ENCODE measurements around the gene DR1. TPM values are rescaled to one million over a fixed set of nuclear protein-coding genes. Genes with fewer than 3 reads are reported as not detected.
"Not testable (repeated sequence)": the region's sequence is repeated elsewhere in the genome, so short reads cannot be mapped to it uniquely, and the experiment has no call there.

DR1 gene
- total RNA-seq, 1 donor from 2014 or later = 97.3 TPM

DNA sequence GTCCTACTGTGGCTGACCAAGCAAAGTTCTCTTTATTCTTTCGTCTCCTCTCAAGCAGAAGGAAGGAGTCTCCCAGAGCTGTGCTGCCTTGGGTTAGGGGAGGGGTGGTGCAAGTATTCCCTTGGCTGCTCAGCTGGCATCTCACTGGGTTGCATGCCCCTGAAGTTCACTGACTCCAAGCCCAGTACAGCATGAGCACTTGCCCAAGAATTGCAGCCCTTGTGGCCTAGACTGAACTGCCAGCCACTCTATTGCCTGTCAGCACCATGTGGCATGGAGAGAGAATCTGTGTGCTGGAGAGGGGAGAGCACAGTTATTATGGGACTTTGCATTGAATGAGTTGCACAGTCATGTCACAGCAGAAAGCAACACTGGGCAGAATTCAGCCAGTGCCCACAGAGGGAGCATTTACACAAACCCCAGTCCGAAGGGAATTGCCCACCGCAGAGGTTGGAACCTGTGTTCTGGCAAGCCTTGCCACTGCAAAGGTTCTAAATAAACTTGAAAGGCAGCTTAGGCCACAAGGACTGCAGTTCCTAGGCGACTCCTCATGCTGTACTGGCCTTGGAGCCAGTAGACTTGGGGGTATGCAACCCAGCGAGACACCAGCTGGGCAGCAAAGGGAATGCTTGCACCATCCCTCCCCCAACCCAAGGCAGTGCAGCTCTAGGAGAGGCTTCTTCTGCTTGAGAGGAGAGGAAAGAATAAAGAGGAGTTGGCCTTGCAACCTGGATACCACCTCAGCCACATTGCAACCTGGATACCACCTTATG is 28.8 kb downstream of the DR1 start:
- peak; percentile 39 for DNase-seq (ENCODE audit: low read depth)

DNA sequence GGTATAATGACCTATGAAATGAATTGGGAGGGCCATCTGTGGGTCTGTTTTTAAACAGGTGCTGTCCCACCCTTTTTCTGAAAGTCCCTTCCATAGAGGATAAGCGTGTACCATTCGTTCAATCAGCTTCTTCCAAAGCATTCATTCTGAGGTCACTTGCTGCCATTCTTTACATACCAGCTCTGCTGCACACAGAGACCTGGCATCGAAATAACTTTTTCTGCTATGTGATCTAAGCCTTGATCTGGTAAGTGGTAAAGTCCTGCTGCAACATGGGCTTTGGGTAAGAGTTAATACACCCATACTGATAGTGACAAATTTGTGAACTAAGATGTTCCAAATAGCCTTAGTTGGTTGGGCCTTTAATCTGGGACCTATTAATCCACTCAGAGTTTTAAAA is 38.9 kb downstream of the DR1 start:
- no peak for DNase-seq (ENCODE audit: low read depth)

DNA sequence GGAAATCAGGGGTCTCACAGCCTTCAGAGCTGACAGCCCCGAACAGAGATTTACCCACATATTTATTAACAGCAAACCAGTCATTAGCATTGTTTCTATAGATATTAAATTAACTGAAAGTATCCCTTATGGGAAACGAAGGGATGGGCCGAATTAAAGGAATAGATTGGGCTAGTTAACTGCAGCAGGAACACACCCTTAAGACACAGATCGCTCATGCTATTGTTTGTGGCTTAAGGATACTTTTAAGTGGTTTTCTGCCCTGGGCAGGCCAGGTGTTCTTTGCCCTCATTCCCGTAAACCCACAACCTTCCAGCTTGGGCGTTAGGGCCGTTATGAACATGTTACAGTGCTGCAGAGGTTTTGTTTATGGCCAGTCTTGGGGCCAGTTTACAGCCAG is 40.6 kb downstream of the DR1 start:
- not testable (repeated sequence) for DNase-seq (ENCODE audit: low read depth)

DNA sequence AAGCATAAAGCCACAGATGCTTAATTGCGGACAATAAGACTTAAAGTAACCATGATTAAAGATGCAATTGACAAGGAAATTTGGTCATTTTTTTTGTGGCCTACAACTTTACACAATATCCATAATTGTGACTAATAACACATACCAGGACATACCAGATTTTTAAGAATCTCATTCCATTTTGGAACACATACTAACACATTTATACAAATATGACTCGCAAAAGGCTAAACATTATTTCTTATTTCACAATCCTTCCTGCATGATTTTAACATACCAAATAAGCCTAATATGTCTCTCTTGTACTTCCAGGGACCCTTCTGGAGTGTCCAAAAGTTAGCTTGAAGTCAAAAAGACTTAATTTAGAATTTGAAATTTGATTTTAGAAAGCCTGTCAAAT is 48.8 kb downstream of the DR1 start:
- no peak for DNase-seq (ENCODE audit: low read depth)

DNA sequence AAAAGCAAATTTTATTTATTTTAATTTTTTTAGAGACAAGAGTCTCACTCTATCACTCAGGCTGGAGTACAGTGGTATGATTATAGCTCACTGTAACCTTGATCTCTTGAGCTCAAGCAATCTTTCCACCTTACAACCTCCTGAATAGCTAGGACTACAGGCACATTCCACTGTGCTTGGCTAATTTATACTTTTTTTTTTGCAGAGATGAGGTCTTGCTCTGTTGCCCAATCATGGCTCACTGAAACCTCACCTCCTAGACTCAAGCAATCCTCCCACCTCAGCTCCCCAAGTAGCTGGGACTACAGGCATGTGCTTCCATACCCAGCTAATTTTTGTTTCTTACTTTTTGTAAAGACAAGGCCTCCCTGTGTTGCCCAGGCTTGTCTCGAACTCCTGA is 49.5 kb downstream of the DR1 start:
- DNase-seq (ENCODE audit: low read depth) = no peak

DNA sequence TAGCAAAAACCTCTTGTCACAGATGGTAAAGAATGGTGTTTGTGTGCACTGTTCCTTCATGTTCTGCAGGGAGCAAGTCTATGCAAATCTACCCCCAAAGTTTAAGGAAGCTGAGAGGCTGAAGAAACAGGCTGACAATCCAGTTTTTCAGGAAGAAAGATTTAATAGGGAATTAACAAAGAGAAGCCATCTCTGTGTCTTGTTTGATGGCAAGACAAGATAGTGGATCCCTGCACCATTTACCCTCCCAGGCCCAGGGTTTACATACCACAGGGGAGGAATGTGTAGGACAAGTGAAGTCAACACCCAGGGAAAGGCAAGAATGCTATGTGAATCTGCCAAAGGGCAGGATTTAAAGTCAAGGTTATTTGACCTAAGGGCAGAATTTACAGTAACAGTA is 54.1 kb downstream of the DR1 start:
- no peak for DNase-seq (ENCODE audit: low read depth)

DNA sequence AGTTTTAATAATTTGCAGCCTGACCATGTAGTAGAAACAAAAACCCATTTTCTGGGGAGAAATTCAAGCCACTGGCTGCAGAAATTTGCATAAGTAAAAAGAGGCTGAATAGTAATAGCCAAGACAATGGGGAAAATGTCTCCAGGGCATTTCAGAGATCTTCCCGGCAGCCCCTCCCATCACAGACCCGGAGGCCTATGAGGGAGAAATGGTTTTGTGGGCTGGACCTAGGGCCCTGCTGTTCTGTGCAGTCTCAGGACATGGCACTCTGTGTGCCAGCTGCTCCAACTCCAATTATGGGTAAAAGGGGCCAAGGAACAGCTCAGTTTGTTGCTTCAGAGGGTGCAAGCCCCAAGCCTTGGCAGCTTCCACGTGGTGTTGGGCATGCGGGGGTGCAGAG is 62.5 kb downstream of the DR1 start:
- no peak for DNase-seq (ENCODE audit: low read depth)

DNA sequence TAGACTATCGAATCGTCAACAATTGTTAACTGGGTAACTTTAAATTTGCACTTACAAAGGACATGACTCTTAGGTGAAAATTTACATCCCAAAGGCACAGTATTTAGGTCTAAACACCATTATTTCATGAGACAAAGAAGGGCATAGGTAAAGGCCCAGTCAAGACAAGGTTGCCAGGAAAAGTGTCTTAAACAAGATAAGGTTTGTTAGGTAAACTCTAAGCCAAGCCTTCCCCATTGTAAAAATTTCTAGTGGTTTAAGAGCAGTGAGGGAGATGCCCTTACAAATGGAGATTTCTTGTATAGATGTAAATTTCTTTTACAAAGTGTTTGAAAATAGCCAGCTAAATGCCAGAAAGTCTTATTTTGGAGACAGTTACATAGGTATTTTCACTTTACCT is 65.3 kb downstream of the DR1 start:
- DNase-seq (ENCODE audit: low read depth) = no peak

DNA sequence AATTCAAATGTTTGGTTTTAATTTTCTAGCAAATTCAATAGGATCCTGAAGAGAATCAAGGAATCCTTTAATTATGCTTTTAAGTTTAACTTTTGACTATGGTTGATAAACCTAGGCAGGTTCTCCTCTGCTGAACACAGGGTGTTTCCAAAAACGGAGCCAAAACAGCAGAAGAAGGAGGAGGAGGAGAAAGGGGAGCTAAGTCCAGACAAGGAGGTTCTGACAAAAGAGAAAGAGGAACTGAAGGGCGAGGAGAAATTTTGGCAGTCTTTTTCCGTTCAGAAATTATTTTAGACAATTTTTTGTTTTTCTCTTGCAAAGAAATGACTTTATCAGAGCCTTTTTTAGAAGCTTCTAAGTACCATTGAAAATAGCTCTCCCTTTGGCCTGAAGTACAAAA is 69.0 kb downstream of the DR1 start:
- no peak for DNase-seq (ENCODE audit: low read depth)

DNA sequence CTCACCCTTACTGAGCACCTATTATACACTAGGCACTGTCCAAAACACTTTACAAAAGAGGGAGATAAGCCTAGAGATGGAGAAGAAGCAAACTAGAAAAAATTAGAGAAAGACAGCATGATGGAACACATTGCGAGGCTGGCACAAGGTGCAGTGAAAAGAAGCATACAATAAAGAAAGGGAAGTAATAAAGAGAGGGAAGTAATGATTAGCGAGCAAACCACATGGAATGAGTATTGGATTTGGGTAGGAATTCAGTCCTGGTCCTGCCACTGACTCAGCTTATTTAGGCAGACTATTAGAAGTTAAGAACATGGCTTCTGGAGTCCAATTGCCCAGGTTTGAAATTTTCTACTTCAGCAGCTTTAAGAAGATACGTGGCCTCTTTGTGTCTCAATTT is 69.6 kb downstream of the DR1 start:
- DNase-seq (ENCODE audit: low read depth) = no peak

DNA sequence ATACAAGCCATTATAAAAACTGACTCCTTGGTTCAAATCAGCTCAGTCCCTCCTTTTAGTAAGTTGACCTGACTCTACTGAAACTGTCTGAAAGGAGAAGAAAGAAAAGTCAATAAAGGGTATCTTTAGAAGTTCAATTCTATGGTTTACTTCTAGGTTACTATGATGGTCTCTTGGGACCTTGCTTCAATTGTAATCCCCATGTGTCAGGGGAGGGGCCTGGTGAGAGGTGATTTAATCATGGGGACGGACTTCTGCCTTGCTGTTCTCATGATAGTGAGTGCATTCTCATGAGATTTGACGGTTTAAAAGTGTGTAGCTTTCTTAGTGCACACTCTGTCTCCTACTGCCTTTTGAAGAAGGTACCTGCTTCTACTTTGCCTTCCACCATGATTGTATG is 70.5 kb downstream of the DR1 start:
- no peak for DNase-seq (ENCODE audit: low read depth)

Other genes starting within 250 kb of the DR1 start
- gene TMED5, start 165.5 kb upstream of the DR1 start, total RNA-seq = 42.9 and 49.7 TPM in 2 replicates
- gene CCDC18, start 165.2 kb upstream of the DR1 start, total RNA-seq = 2.2 and 3.1 TPM in 2 replicates
- 14.9 and 19.8 TPM in 2 replicates for gene FNBP1L, start 102.2 kb downstream of the DR1 start, total RNA-seq

Data from myocyte (in vitro differentiated cells).